Activated B cell treated with CpG ODN at 0.5 μM for 24 hours (primary cell): ENCODE results near the gene ICE2. TPM values are rescaled to one million over a fixed set of nuclear protein-coding genes. Genes with fewer than 3 reads are reported as not detected.

Source experiments
- ATAC-seq: fragments of 200-7000 bp; cut with Tn5 transposase; one replicate; pipeline ENCODE4 v1.10.0; 2021; ENCODE audit warnings: low read depth, mild to moderate bottlenecking, moderate library complexity
- CTCF ChIA-PET: fragments of 350-600 bp; sonication (Branson Sonifier 250); formaldehyde crosslinking; loops from one replicate; lab custom pipeline; 2021; ENCODE audit warnings: antibody characterized with exemption; lab: Charles Lee
- POLR2A ChIA-PET: fragments of 350-600 bp; sonication (Branson Sonifier 250); formaldehyde crosslinking; loops from one replicate; lab custom pipeline; 2021; ENCODE audit warnings: antibody characterized with exemption; lab: Charles Lee
- DNase-seq: peaks from one replicate; pipeline ENCODE4 v3.0.0; 2022
- H3K27ac Mint-ChIP-seq: one replicate; pipeline ENCODE4 v1.8.0; 2020; ENCODE audit warnings: mixed read lengths
- H3K27me3 Mint-ChIP-seq: one replicate; pipeline ENCODE4 v1.8.0; 2021; ENCODE audit warnings: mixed read lengths
- H3K36me3 Mint-ChIP-seq: one replicate; pipeline ENCODE4 v1.8.0; 2021; ENCODE audit warnings: low read depth, mixed read lengths
- H3K4me1 Mint-ChIP-seq: one replicate; pipeline ENCODE4 v1.8.0; 2021; ENCODE audit warnings: mixed read lengths
- H3K4me3 Mint-ChIP-seq: one replicate; pipeline ENCODE4 v1.8.0; 2020; ENCODE audit warnings: mild to moderate bottlenecking, mixed read lengths
- H3K9me3 Mint-ChIP-seq: one replicate; pipeline ENCODE4 v1.8.0; 2020; ENCODE audit warnings: mixed read lengths
- CTCF ChIP-seq: fragments of 200-600 bp; IDR thresholded peaks from one replicate; pipeline ENCODE4 v1.8.0; 2022; ENCODE audit warnings: antibody characterized with exemption, mild to moderate bottlenecking
- intact Hi-C: fragments of 100-400 bp; cut with micrococcal nuclease; formaldehyde crosslinking; loops from one replicate; pipeline ENCODE4 v1.15.1; 2024
- total RNA-seq: library from RNA; stranded (reverse); gene quantifications from 2 replicates; pipeline ENCODE4 v1.2.3, GENCODE V29; 2022

Gene ICE2
- total RNA-seq, 1 donor from 2014 or later = 78.0 TPM

- Mint-ChIP-seq H3K4me3 (no peak overlapping the region), H3K4me1 (peaks cover 4% of the 10 kb centered on the region), H3K36me3 (peaks cover 10% of the 10 kb centered on the region), H3K27ac (no peak overlapping the region), H3K27me3 (no peaks in the 10 kb centered on the region), H3K9me3 (no peaks in the 10 kb centered on the region)
- intact Hi-C loops = no loop called here
- POLR2A ChIA-PET = no interaction called here
- no peak for TF ChIP-seq CTCF
- CTCF ChIA-PET = interaction anchor here (0.7 to 9.1 kb wide), 2 partner anchors 7 to 595 kb away, joined by 3 to 90 read pairs; no protein-coding TSS in a partner anchor
- ATAC-seq (no peak), DNase-seq (no peak)
Measured at GRCh38 chr15:60512937-60513336, 34.0 kb upstream of the ICE2 start.

GRCh38 chr15:60511351-60512031 is 32.5 kb upstream of the ICE2 start:
- Mint-ChIP-seq H3K4me1 (peaks cover 11% of the 10 kb centered on the region), H3K27ac (no peak overlapping the region), H3K9me3 (no peaks in the 10 kb centered on the region), H3K27me3 (no peaks in the 10 kb centered on the region), H3K36me3 (peaks cover 10% of the 10 kb centered on the region), H3K4me3 (no peak overlapping the region)
- no peak for ATAC-seq
- ChIA-PET CTCF (interaction anchor here (9.1 kb wide), 1 partner anchor 9 kb away, joined by 90 read pairs; no protein-coding TSS in a partner anchor), POLR2A (no interaction called here)
- intact Hi-C loops = no loop called here
- no peak for DNase-seq
- TF ChIP-seq CTCF = no peak

GRCh38 chr15:60510006-60510405 is 31.1 kb upstream of the ICE2 start:
- no peak for TF ChIP-seq CTCF
- H3K27me3 Mint-ChIP-seq = no peaks in the 10 kb centered on the region
- ATAC-seq = no peak
- peaks cover 10% of the 10 kb centered on the region for H3K36me3 Mint-ChIP-seq
- intact Hi-C loops = no loop called here
- H3K4me1 Mint-ChIP-seq = peaks cover 11% of the 10 kb centered on the region
- POLR2A ChIA-PET = no interaction called here
- no peaks in the 10 kb centered on the region for H3K9me3 Mint-ChIP-seq
- DNase-seq = no peak
- H3K27ac Mint-ChIP-seq = no peak overlapping the region
- CTCF ChIA-PET = interaction anchor here (2.5 to 9.1 kb wide), 2 partner anchors 10 to 76 kb away, joined by 9 to 90 read pairs; no protein-coding TSS in a partner anchor
- H3K4me3 Mint-ChIP-seq = no peak overlapping the region

- H3K27ac Mint-ChIP-seq = no peak overlapping the region
Measured at GRCh38 chr15:60509470-60509869, 30.5 kb upstream of the ICE2 start.

More at GRCh38 chr15:60509470-60509869, 30.5 kb upstream of the ICE2 start:
- Mint-ChIP-seq H3K9me3 (no peaks in the 10 kb centered on the region), H3K4me1 (peaks cover 11% of the 10 kb centered on the region), H3K4me3 (no peak overlapping the region), H3K27me3 (no peaks in the 10 kb centered on the region), H3K36me3 (peaks cover 10% of the 10 kb centered on the region)
- ChIA-PET CTCF (interaction anchor here (1.3 to 9.1 kb wide), 6 partner anchors 11 to 1324 kb away, joined by 4 to 90 read pairs (median 8); no protein-coding TSS in a partner anchor), POLR2A (interaction anchor here (1.0 kb wide), 1 partner anchor 30 kb away, joined by 3 read pairs; no protein-coding TSS in a partner anchor)
- intact Hi-C loops = loop anchor here (2.0 to 5.0 kb wide), 2 partner anchors 75 to 1113 kb away; no protein-coding TSS in a partner anchor
- DNase-seq (no peak), ATAC-seq (no peak)
- TF ChIP-seq CTCF = no peak
